ENCODE results near the gene COL2A1. TPM values are rescaled to one million over a fixed set of nuclear protein-coding genes. Genes with fewer than 3 reads are reported as not detected.

COL2A1 gene
- polyA plus RNA-seq, 4 donors, result 0.19 to 65.7 TPM; not detected in 2

DNA sequence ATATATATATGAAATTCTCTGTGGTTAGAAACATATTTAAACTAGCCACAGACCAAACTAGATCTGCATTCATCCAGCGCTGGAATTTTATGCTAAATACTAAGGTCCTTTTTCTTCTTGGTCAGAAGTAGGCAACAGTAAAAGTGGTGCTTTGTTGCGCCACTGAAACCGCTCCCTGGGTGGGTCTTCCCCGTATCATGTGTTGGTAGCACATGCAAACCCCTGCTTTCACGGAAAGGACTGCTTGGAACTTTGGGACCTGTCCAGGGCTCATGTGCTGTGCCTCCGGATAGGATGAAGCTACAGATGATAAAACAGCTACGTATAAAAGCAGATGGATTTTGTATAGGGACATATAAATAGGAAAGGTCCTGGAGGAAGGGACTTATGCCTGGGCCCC is 40.1 kb upstream of the COL2A1 start:
- no peak overlapping the region for H3K4me3 ChIP-seq (ENCODE audit: low read depth in 1 of 3, low read length in 3 of 3)
- DNase-seq, result no peak
- WGBS, 3 donors, result 93 to 94% (median 94%) methylated on average over 7 of the region's 7 CpGs
- FAIRE-seq, result no peak
- no peaks in the 10 kb centered on the region for H3K9me3 ChIP-seq (ENCODE audit: control insufficient read depth in 2 of 2, insufficient read depth in 1 of 2, low read depth in 1 of 2, low read length in 1 of 2)
- H3K27me3 ChIP-seq (ENCODE audit: control insufficient read depth in 3 of 3, insufficient read depth in 3 of 3, low read length in 3 of 3), result no peaks in the 10 kb centered on the region
- peaks cover 6 to 16% (median 11%) of the 10 kb centered on the region in 3 donors for H3K36me3 ChIP-seq (ENCODE audit: control insufficient read depth in 3 of 3, insufficient read depth in 2 of 3, low read depth in 1 of 3, low read length in 3 of 3)
- H3K4me1 ChIP-seq (ENCODE audit: control insufficient read depth in 3 of 3, insufficient read depth in 2 of 3, low read depth in 1 of 3, low read length in 2 of 3), result peaks cover 2 to 38% (median 3%) of the 10 kb centered on the region in 3 donors
- H3K27ac ChIP-seq (ENCODE audit: low read depth in 1 of 3, low read length in 2 of 3), result no peak overlapping the region

DNA sequence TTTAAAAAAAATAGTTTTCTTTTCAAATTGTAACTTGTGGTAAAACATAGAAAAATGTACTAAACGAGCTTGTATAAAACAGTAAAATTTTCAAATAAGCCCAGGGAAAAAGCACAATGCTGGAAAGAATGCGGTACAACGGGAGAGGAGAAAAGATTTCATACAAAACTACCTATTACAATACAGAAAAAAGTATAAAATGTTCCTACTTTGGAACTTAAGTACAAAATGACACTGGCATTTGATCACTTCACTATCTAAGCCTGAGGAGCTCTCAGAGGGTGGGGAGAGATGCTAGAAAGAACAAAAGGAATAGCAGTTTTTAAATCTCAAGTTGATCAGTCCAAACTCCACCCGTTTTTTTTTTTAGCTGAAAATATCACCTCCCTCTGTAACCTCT is 39.5 kb upstream of the COL2A1 start:
- no peak for DNase-seq
- H3K4me3 ChIP-seq (ENCODE audit: low read depth in 1 of 3, low read length in 3 of 3), result no peak overlapping the region
- no peaks in the 10 kb centered on the region for H3K9me3 ChIP-seq (ENCODE audit: control insufficient read depth in 2 of 2, insufficient read depth in 1 of 2, low read depth in 1 of 2, low read length in 1 of 2)
- no peak for FAIRE-seq
- WGBS, 3 donors, result 71 to 77% (median 72%) methylated on average over 4 of the region's 4 CpGs
- peaks cover 6 to 13% (median 11%) of the 10 kb centered on the region in 3 donors for H3K36me3 ChIP-seq (ENCODE audit: control insufficient read depth in 3 of 3, insufficient read depth in 2 of 3, low read depth in 1 of 3, low read length in 3 of 3)
- H3K27ac ChIP-seq (ENCODE audit: low read depth in 1 of 3, low read length in 2 of 3), result no peak overlapping the region
- peaks cover 3 to 37% (median 5%) of the 10 kb centered on the region in 3 donors for H3K4me1 ChIP-seq (ENCODE audit: control insufficient read depth in 3 of 3, insufficient read depth in 2 of 3, low read depth in 1 of 3, low read length in 2 of 3)
- no peaks in the 10 kb centered on the region for H3K27me3 ChIP-seq (ENCODE audit: control insufficient read depth in 3 of 3, insufficient read depth in 3 of 3, low read length in 3 of 3)

DNA sequence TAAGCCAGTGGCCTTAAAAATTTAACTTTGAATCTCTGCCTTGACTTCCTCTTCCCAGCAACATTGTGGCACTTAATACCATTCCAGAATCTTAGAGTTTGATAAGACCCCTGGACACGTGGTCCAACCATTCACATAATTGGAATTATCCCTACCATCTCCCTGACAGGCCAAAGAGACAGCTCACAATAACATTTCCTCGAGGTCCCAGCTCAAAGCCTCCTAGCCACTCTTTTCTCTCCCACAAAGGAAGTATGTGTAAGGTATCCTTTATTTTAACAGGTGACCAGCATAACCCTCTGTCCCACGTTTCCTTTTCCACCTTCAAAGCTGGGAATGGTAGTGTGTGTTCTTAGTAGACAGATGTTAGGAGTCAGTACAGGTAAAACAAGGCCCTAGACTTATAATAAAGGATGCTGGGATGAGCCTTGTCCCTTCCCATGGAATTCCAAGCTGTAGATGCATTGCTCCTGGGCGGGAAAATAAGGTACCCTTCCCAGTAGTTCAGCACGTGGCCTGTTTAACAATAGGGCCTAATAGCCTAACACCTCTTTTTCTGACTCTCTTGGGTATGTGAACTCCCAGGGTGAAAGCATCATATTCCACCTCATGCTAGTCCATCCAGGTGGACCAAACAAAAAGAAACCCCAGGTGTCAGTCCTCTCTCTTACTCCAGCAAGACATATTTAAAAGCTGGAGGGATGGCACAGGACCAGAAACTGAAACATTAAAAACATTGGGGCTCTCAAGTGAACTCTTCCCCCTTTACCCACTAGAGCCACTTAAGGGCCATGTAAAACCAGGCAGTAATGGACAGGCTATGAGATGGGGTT is 37.5 kb upstream of the COL2A1 start:
- 85 to 88% (median 85%) methylated on average over 5 of the region's 5 CpGs for WGBS, 3 donors
- no peak overlapping the region for H3K4me3 ChIP-seq (ENCODE audit: low read depth in 1 of 3, low read length in 3 of 3)
- no peak overlapping the region for H3K27ac ChIP-seq (ENCODE audit: low read depth in 1 of 3, low read length in 2 of 3)
- no peaks in the 10 kb centered on the region for H3K9me3 ChIP-seq (ENCODE audit: control insufficient read depth in 2 of 2, insufficient read depth in 1 of 2, low read depth in 1 of 2, low read length in 1 of 2)
- H3K27me3 ChIP-seq (ENCODE audit: control insufficient read depth in 3 of 3, insufficient read depth in 3 of 3, low read length in 3 of 3), result no peaks in the 10 kb centered on the region
- no peak for FAIRE-seq
- H3K36me3 ChIP-seq (ENCODE audit: control insufficient read depth in 3 of 3, insufficient read depth in 2 of 3, low read depth in 1 of 3, low read length in 3 of 3), result peaks cover 6 to 9% (median 8%) of the 10 kb centered on the region in 3 donors
- no peak for DNase-seq
- H3K4me1 ChIP-seq (ENCODE audit: control insufficient read depth in 3 of 3, insufficient read depth in 2 of 3, low read depth in 1 of 3, low read length in 2 of 3), result peaks cover 3 to 39% (median 5%) of the 10 kb centered on the region in 3 donors

DNA sequence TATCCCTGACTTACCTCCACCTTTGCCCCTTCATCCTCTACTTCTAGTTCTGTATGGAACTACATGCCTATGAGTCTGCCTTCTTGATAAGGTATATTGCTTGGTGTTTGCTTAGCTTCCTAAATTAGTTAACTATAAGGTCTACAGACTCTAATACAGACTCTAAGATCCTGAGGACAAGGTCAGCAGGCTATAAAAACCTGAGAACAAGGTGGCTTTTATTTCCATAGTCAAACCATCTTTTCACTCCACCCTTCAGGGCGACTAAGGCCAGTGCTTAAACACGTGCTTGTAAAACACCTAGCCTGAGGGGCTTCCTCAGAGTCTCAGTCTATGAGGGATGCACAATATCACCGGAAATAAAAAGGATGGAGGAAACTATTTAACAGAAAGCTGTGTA is 36.1 kb upstream of the COL2A1 start:
- Histone ChIP-seq H3K4me1 (ENCODE audit: control insufficient read depth in 3 of 3, insufficient read depth in 2 of 3, low read depth in 1 of 3, low read length in 2 of 3) (peaks cover 3 to 30% (median 5%) of the 10 kb centered on the region in 3 donors), H3K9me3 (ENCODE audit: control insufficient read depth in 2 of 2, insufficient read depth in 1 of 2, low read depth in 1 of 2, low read length in 1 of 2) (no peaks in the 10 kb centered on the region), H3K4me3 (ENCODE audit: low read depth in 1 of 3, low read length in 3 of 3) (no peak overlapping the region), H3K27me3 (ENCODE audit: control insufficient read depth in 3 of 3, insufficient read depth in 3 of 3, low read length in 3 of 3) (no peaks in the 10 kb centered on the region), H3K27ac (ENCODE audit: low read depth in 1 of 3, low read length in 2 of 3) (no peak overlapping the region), H3K36me3 (ENCODE audit: control insufficient read depth in 3 of 3, insufficient read depth in 2 of 3, low read depth in 1 of 3, low read length in 3 of 3) (peaks cover 2 to 6% (median 3%) of the 10 kb centered on the region in 3 donors)
- WGBS, 3 donors, result 20 to 62% (median 42%) methylated on average over 3 of the region's 3 CpGs
- FAIRE-seq (no peak), DNase-seq (peak; percentile 80 to 84)

DNA sequence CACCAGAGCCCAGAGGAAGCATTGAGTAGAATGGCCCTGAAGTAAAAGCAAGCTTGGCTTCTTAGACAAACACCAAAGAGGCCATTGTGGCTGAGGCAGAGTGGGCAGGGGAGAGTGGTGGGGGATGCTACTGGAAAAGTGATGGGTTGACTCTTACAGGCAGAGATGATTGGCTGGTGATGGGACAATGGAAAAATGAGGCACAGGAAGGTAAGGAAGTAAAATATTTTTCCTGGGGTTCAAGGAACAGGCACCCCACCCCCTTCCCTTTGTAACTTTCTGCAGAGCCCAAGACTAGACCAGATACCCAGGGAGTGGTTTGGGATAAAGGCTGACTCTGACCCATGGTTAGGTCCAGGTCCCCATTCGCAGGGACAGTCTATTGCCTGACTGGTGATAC is 34.9 kb upstream of the COL2A1 start:
- DNase-seq (no peak), FAIRE-seq (no peak)
- Histone ChIP-seq H3K27ac (ENCODE audit: low read depth in 1 of 3, low read length in 2 of 3) (no peak overlapping the region), H3K9me3 (ENCODE audit: control insufficient read depth in 2 of 2, insufficient read depth in 1 of 2, low read depth in 1 of 2, low read length in 1 of 2) (no peaks in the 10 kb centered on the region), H3K4me1 (ENCODE audit: control insufficient read depth in 3 of 3, insufficient read depth in 2 of 3, low read depth in 1 of 3, low read length in 2 of 3) (peaks cover 3 to 30% (median 5%) of the 10 kb centered on the region in 3 donors), H3K4me3 (ENCODE audit: low read depth in 1 of 3, low read length in 3 of 3) (no peak overlapping the region), H3K36me3 (ENCODE audit: control insufficient read depth in 3 of 3, insufficient read depth in 2 of 3, low read depth in 1 of 3, low read length in 3 of 3) (peaks cover 0 to 2% (median 0%) of the 10 kb centered on the region in 3 donors), H3K27me3 (ENCODE audit: control insufficient read depth in 3 of 3, insufficient read depth in 3 of 3, low read length in 3 of 3) (no peaks in the 10 kb centered on the region)
- WGBS, 3 donors, result 76 to 92% (median 81%) methylated on average over 1 of the region's 1 CpG

DNA sequence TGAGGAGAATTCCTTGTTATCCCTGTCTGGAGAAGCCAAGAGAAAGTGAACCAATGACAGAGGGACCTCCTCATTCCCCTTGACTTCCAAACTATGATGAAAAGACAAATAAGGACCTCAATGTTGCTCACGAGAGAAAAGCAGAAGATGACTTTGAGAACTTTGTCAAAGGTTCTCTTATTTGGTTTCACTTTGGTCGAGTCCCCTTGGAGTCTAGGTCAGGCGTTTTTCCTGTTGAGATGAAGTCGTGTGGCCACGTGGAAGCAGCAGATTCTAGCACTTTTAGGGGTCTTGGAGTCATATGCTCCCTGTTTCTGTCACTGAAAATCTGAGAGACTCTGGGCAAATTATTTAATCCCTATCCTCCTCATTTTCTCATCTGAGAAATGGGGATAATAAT is 33.8 kb upstream of the COL2A1 start:
- no peaks in the 10 kb centered on the region for H3K9me3 ChIP-seq (ENCODE audit: control insufficient read depth in 2 of 2, insufficient read depth in 1 of 2, low read depth in 1 of 2, low read length in 1 of 2)
- 61 to 63% (median 61%) methylated on average over 5 of the region's 5 CpGs for WGBS, 3 donors
- H3K4me3 ChIP-seq (ENCODE audit: low read depth in 1 of 3, low read length in 3 of 3), result no peak overlapping the region
- peaks cover 3 to 30% (median 5%) of the 10 kb centered on the region in 3 donors for H3K4me1 ChIP-seq (ENCODE audit: control insufficient read depth in 3 of 3, insufficient read depth in 2 of 3, low read depth in 1 of 3, low read length in 2 of 3)
- no peak overlapping the region for H3K27ac ChIP-seq (ENCODE audit: low read depth in 1 of 3, low read length in 2 of 3)
- DNase-seq (no peak), FAIRE-seq (no peak)
- H3K27me3 ChIP-seq (ENCODE audit: control insufficient read depth in 3 of 3, insufficient read depth in 3 of 3, low read length in 3 of 3), result no peaks in the 10 kb centered on the region
- no peaks in the 10 kb centered on the region for H3K36me3 ChIP-seq (ENCODE audit: control insufficient read depth in 3 of 3, insufficient read depth in 2 of 3, low read depth in 1 of 3, low read length in 3 of 3)

- no peak overlapping the region for H3K4me3 ChIP-seq (ENCODE audit: low read depth in 1 of 3, low read length in 3 of 3)
- H3K9me3 ChIP-seq (ENCODE audit: control insufficient read depth in 2 of 2, insufficient read depth in 1 of 2, low read depth in 1 of 2, low read length in 1 of 2), result no peaks in the 10 kb centered on the region
- H3K27ac ChIP-seq (ENCODE audit: low read depth in 1 of 3, low read length in 2 of 3), result no peak overlapping the region
- DNase-seq (no peak), FAIRE-seq (no peak)
- no peaks in the 10 kb centered on the region for H3K36me3 ChIP-seq (ENCODE audit: control insufficient read depth in 3 of 3, insufficient read depth in 2 of 3, low read depth in 1 of 3, low read length in 3 of 3)
- H3K27me3 ChIP-seq (ENCODE audit: control insufficient read depth in 3 of 3, insufficient read depth in 3 of 3, low read length in 3 of 3), result no peaks in the 10 kb centered on the region
- peaks cover 3 to 30% (median 5%) of the 10 kb centered on the region in 3 donors for H3K4me1 ChIP-seq (ENCODE audit: control insufficient read depth in 3 of 3, insufficient read depth in 2 of 3, low read depth in 1 of 3, low read length in 2 of 3)
- 58 to 89% (median 80%) methylated on average over 9 of the region's 9 CpGs for WGBS, 3 donors
These were observed 33.1 kb upstream of the COL2A1 start for GRCh38 chr12:48037267-48037915.

- H3K36me3 ChIP-seq (ENCODE audit: control insufficient read depth in 3 of 3, insufficient read depth in 2 of 3, low read depth in 1 of 3, low read length in 3 of 3), result no peaks in the 10 kb centered on the region
- WGBS, 3 donors, result 85 to 93% (median 92%) methylated on average over 4 of the region's 4 CpGs
- no peak for FAIRE-seq
- H3K9me3 ChIP-seq (ENCODE audit: control insufficient read depth in 2 of 2, insufficient read depth in 1 of 2, low read depth in 1 of 2, low read length in 1 of 2), result no peaks in the 10 kb centered on the region
- no peak overlapping the region for H3K27ac ChIP-seq (ENCODE audit: low read depth in 1 of 3, low read length in 2 of 3)
- no peak for DNase-seq
- peaks cover 3 to 30% (median 5%) of the 10 kb centered on the region in 3 donors for H3K4me1 ChIP-seq (ENCODE audit: control insufficient read depth in 3 of 3, insufficient read depth in 2 of 3, low read depth in 1 of 3, low read length in 2 of 3)
- H3K4me3 ChIP-seq (ENCODE audit: low read depth in 1 of 3, low read length in 3 of 3), result no peak overlapping the region
- no peaks in the 10 kb centered on the region for H3K27me3 ChIP-seq (ENCODE audit: control insufficient read depth in 3 of 3, insufficient read depth in 3 of 3, low read length in 3 of 3)
These were observed 32.5 kb upstream of the COL2A1 start for GRCh38 chr12:48036818-48037217.

Data from small intestine (tissue), 7 donors.